ENCODE data around the gene SELENON.

- TF ChIP-seq POLR2AphosphoS5 (IDR thresholded peaks at IDR 0.05; ENCODE audit: low read depth) (no peak), CTCF (IDR thresholded peaks at IDR 0.05; ENCODE audit: insufficient read depth, low read length) (no peak), REST (IDR thresholded peaks at IDR 0.05; ENCODE audit: insufficient replicate concordance, low read depth) (no peak), GABPA (IDR thresholded peaks at IDR 0.05; ENCODE audit: low read depth) (no peak)
These were observed at the start of gene SELENON for GRCh38 chr1:25799935-25800702.
